Measurements from ENCODE around the gene ACOT8. TPM values are rescaled to one million over a fixed set of nuclear protein-coding genes. Genes with fewer than 3 reads are reported as not detected.
A peak's percentile ranks its signal among the peaks of the same experiment; 100 is the strongest.

The ACOT8 gene
- total and polyA plus RNA-seq, 2 of the 8 experiments (the other 6 are each of a cell fraction or from before 2014, with no cell fraction given) = 37.6 to 88.8 TPM

DNA sequence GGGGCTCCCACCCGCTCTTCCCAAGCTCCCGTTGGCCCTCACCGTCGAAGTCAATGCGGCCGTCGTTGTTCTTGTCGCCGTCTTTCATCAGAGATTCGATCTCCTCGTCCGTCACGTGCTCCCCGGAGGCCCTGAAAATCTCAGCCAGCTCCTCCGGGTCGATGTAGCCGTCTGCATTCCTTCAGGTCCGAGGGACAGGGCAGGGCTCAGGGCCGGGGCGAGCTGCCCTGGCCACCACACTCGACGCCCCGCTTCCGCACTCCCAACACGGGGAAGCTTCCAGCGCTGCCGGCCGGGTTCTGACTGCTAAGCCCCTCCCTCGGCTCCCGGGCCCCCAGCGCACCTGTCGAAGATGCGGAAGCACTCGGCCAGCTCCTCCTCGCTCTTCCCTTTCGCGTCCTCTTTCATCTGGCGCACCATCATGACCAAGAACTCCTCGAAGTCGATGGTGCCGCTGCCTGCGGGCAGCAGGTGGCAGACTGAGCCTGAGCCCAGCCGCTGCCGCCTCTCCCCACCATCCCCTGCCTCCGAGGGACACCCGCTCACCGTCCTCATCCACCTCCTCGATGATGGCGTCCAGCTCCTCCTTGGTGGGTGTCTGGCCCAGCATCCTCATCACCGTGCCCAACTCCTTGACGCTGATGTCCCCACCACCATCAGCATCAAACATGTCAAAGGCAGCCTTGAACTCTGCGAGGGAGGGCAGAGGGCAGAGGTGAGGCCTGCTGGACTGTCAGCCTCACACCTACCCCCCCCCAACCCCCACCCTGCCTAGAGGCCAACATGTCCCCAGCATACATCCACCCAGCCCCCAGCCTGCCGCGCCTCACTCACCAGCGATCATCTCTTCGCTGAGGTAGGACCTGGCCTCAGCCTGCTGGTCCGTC, 33.0 kb downstream of the ACOT8 start:
- no peak for FAIRE-seq
- no peaks in the 10 kb centered on the region for H4K20me1 ChIP-seq (replicated peaks in 1 of 2; ENCODE audit: control insufficient read depth in 1 of 2, insufficient read depth in 2 of 2, low read length in 2 of 2)
- TF ChIP-seq JUND (IDR thresholded peaks at IDR 0.05; ENCODE audit: low read length) = no peak
- TF ChIP-seq RNF2 (IDR thresholded peaks at IDR 0.05; ENCODE audit: borderline replicate concordance, low read depth, low read length, missing control alignments, poor library complexity, severe bottlenecking) = peak; percentile 68
- no peak for TF ChIP-seq CEBPB (IDR thresholded peaks at IDR 0.05; ENCODE audit: low read depth, low read length)
- TF ChIP-seq, protein P1, sequence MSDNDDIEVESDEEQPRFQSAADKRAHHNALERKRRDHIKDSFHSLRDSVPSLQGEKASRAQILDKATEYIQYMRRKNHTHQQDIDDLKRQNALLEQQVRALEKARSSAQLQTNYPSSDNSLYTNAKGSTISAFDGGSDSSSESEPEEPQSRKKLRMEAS (IDR thresholded peaks at IDR 0.05) = peak; percentile 72
- no peak for TF ChIP-seq ZNF274 (IDR thresholded peaks at IDR 0.05; ENCODE audit: borderline replicate concordance, extremely low read depth, low read length)
- no peak for TF ChIP-seq TAF7 (optimal IDR thresholded peaks at IDR 0.05; ENCODE audit: borderline replicate concordance, low read depth, low read length)
- TF ChIP-seq MAFK (IDR thresholded peaks at IDR 0.05; ENCODE audit: low read depth, low read length) = no peak
- no peak for TF ChIP-seq RXRA (IDR thresholded peaks at IDR 0.05; ENCODE audit: insufficient read depth, low read depth, low read length)
- no peak; the same call in 1 of the 2 replicates for TF ChIP-seq TBP (IDR thresholded peaks at IDR 0.05; ENCODE audit: low read depth, low read length)
- TF ChIP-seq HDAC6 (IDR thresholded peaks at IDR 0.05; ENCODE audit: low read depth, low read length) = no peak

More for the DNA sequence above, 33.0 kb downstream of the ACOT8 start:
- Histone ChIP-seq H3K9me3 (ENCODE audit: insufficient read depth in 2 of 2, low read depth in 1 of 2, low read length in 1 of 2) (no peaks in the 10 kb centered on the region), H2BK120ac (replicated peaks; ENCODE audit: low read depth, low read length) (no peak overlapping the region), H2AK5ac (ENCODE audit: low read depth, low read length) (peak overlapping the region; percentile 80; the same call in 1 of the 2 replicates), H2BK20ac (ENCODE audit: low read length) (peak overlapping the region; percentile 67; the same call in 1 of the 2 replicates), H4K5ac (ENCODE audit: insufficient read length, low read depth, low read length) (peak overlapping the region; percentile 28), H3K79me1 (ENCODE audit: low read depth, low read length) (no peaks in the 10 kb centered on the region), H3K36me3 (ENCODE audit: control insufficient read depth in 2 of 4, insufficient read depth in 4 of 4, low read length in 3 of 4) (no peaks in the 10 kb centered on the region; a peak in 1 of 8 replicates), H3K18ac (ENCODE audit: extremely low read depth, low read length) (peak overlapping the region; percentile 44), H2BK12ac (ENCODE audit: low read depth, low read length) (peak overlapping the region; percentile 94; the same call in 1 of the 2 replicates), H3K4me1 (replicated peaks in 1 of 4; ENCODE audit: control insufficient read depth in 3 of 4, insufficient read depth in 4 of 4, low read length in 3 of 4) (peaks cover 0 to 12% (median 5%) of the 10 kb centered on the region in 4 experiments; a peak in 6 of 7 replicates), H3K27me3 (replicated peaks in 1 of 4; ENCODE audit: control insufficient read depth in 3 of 4, extremely low read depth in 1 of 4, insufficient read depth in 3 of 4, low read length in 3 of 4) (peaks cover 0 to 12% (median 10%) of the 10 kb centered on the region in 4 experiments; a peak in 4 of 7 replicates), H3K4ac (replicated peaks; ENCODE audit: insufficient read length, low read depth, low read length) (peak overlapping the region; percentile 81), H3K23me2 (ENCODE audit: low read depth, low read length) (peaks cover 2% of the 10 kb centered on the region; the same call in 1 of the 2 replicates), H4K8ac (ENCODE audit: extremely low read depth, insufficient read depth, low read length) (peak overlapping the region; percentile 84), H3K4me3 (ENCODE audit: extremely low read depth in 1 of 4, insufficient read depth in 2 of 4, low read depth in 3 of 4, low read length in 4 of 4) (peak overlapping the region in 3 of 4 experiments; percentile 5 to 44 (median 6); a peak in 4 of 8 replicates), H3K79me2 (ENCODE audit: control insufficient read depth in 1 of 2, insufficient read depth in 2 of 2, low read length in 2 of 2) (no peaks in the 10 kb centered on the region), H2AFZ (ENCODE audit: low read length) (peak overlapping the region; percentile 83; the same call in 1 of the 2 replicates), H2BK15ac (ENCODE audit: low read length) (peak overlapping the region; percentile 94; the same call in 1 of the 2 replicates), H3K56ac (replicated peaks; ENCODE audit: insufficient read length, low read depth, low read length) (no peak overlapping the region), H3K9ac (replicated peaks in 1 of 4; ENCODE audit: extremely low read depth in 1 of 4, low read depth in 3 of 4, low read length in 3 of 4) (no peak overlapping the region; a peak in 2 of 7 replicates), H3K23ac (ENCODE audit: insufficient read length) (no peak overlapping the region), H3K4me2 (ENCODE audit: insufficient read depth in 1 of 2, low read depth in 2 of 2, low read length in 2 of 2) (peak overlapping the region; percentile 10 to 62), H2BK5ac (ENCODE audit: low read depth, low read length) (peak overlapping the region; percentile 79; the same call in 1 of the 2 replicates), H4K91ac (replicated peaks; ENCODE audit: insufficient read length, low read length) (peak overlapping the region; percentile 93), H3K27ac (ENCODE audit: low read depth, low read length) (no peak overlapping the region), H3K14ac (ENCODE audit: insufficient read length) (no peak overlapping the region)
- CTCF ChIA-PET (ENCODE audit: partially characterized antibody) = interaction anchor here (0.6 to 3.6 kb wide), 27 partner anchors 10 to 1267 kb away, joined by 3 to 18 read pairs (median 3); partner anchors contain the start of genes SNX21, UBE2C and ZSWIM1
- DNase-seq (ENCODE audit: low read depth in 1 of 2, low spot score in 2 of 2) = peak; percentile 53 to 77
- WGBS, 2 experiments (ENCODE audit: extremely low coverage in 1 of 2, insufficient coverage in 1 of 2, insufficient read length in 1 of 2, insufficient replicate concordance in 2 of 2, low coverage in 1 of 2, low lambda C conversion rate in 2 of 2, missing lambda C conversion rate in 1 of 2) = 42% methylated on average over 48 of the region's 57 CpGs; no CpG with 5 or more reads in 1 of the 2 experiments
- POLR2A ChIA-PET (ENCODE audit: partially characterized antibody) = interaction anchor here (0.8 to 11.0 kb wide), 21 partner anchors 10 to 137 kb away, joined by 3 to 96 read pairs (median 4); partner anchors contain the start of genes DNTTIP1, PCIF1, SNX21 and UBE2C

Measured in H1 (cell line).